ENCODE measurements around the gene OTUD1.

Gene OTUD1

GRCh38 chr10:23422003-23422411, 16.9 kb upstream of the OTUD1 start:
- DNase-seq: no peak

DNA sequence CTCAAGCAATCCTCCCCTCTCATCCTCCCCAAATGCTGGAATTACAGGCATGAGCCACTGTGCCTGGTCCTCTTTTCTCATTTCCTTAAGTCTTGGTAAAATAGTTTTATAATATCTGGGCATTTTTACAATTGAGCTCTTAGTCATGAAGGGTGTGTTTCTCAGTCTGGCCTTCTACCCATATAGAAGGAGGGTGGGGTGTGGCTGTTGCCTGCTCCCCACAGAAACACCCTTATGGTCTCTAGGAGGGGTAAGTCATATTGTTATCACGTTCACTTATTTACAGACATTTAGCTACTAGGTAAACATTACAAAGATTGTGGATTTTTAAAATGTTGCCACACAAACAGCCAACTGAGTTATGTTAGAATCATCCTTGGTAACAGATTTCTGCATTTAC, 6.7 kb upstream of the OTUD1 start:
- DNase-seq: no peak

DNA sequence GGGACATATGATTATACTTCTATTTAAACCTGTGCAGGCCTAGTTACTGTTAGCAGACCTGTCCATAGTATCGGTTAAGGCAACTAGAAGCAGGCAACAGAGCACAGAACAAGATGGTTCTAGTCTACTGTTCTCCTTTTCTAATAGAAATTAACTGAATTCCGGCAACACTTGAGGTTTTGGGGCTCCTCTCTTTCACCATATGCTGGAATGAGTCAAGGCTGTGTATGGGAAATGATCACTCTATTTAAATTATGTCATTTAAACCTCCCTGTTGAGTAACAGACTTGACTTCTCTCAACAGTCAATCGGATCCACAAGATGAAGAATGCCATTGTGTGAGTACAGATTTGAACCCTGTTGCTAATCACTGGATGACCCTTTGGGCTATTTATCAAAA, 6.2 kb upstream of the OTUD1 start:
- DNase-seq: no peak

DNA sequence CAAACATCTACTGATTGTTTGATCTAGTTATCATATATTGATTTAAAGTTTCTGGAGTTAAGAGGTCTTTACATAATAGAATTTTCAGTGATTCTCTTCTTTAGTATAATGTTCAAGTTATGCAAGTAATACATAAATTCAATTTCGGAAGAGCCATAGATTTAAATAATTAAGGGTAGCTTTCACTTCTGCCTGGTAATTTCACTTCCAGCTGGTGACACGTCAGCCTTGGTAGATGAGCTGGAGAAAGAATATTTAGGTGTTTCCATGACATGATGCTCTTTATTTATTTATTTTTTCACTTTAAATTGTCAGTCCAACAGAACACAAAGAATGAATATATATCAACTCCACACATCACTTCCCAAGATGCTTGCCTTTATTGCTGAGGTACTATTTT, 5.2 kb upstream of the OTUD1 start:
- DNase-seq: no peak

GRCh38 chr10:23435378-23435777, 3.5 kb upstream of the OTUD1 start:
- no peak for DNase-seq

DNA sequence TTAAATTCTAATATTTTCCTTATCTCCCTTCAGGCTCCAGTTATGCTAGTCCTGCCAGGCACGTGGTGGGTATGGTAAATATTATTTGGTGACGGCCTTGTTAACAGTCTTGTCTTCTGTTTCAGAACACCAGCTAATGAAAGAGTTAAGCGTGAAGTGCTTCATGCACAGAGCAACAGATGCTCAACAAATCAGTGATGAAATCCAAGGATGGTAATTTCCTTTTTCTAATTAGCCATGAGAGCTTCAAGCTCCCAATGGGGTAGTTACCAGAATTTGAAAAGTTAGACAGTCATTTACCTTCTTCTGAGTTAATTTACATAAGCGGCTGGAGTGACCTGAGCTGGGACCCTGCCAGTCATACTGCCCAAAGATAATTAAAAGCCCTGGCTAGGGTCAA, 1.9 kb upstream of the OTUD1 start:
- DNase-seq: no peak

DNA sequence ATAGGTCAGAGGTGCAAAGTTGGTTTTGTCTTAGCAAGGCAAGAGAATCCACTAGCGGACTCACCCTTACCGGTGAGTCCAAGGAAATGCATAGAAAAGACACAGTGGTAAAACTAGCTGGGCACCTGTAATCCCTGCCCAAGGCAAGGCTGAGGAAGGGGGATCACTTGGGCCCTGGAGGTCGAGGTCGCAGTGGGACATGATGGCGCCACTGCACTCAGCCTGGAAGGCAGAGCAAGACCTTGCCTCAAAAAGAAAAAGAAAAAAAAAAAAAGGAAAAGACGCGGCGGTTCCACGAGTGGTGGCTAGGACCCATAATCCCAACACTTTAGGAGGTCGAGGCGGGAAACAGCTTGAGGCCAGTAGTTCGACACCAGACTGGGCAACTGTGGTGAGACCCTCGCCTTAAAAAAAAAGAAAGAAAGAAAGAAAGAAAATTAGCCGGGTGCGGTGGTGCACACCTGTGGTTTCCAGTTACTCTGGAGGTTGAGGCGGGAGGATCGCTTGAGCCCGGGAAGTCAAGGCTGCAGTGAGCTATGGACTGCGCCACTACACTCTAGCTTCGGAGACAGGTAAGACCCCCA, 820 bp upstream of the OTUD1 start:
- no peak for DNase-seq

- no peak for DNase-seq
Measured at GRCh38 chr10:23439452-23439960, 631 bp downstream of the OTUD1 start.

- DNase-seq: peak; percentile 50
Measured at GRCh38 chr10:23439961-23440889, 1.4 kb downstream of the OTUD1 start.

DNA sequence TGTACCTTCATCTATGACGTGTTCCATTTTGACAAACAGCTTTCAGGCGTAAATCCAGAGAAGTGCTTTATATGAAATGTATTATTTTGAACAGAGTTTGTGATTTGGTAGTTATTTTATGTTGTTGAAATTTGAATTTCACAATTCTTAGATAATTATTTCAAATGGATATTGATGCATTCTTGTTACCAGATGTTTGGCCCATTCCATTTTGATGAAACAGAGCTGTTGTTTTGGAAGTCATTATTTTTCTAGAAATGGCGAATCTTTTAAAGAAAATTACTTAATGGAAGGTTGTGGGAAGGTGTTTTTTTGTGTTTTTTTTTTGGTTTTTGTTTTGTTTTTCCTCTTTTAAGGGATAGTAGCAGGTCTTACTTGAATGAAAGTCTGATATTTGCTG, 2.4 kb downstream of the OTUD1 start:
- no peak for DNase-seq

DNA sequence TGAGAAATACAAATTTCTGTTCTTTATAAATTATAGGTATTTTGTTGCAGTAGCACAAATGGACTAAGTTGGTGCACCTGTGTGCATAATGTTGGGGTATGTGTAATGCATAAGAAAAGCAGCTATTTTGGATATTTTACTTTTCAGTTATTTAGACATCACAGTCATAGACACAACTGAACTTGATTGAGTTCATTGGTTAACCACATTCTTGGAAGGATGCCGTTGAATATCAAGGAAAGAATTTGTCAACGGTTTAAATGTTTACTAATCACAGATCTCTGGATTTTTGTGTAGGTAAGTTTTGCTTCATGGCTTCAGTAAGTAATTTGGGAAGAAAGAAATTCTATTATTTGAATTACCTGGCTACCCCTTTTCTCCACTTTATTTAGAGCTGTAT, 4.1 kb downstream of the OTUD1 start:
- DNase-seq: no peak

- DNase-seq: no peak
Measured at GRCh38 chr10:23445591-23445990, 6.7 kb downstream of the OTUD1 start.

GRCh38 chr10:23448323-23448722, 9.4 kb downstream of the OTUD1 start:
- DNase-seq: no peak

GRCh38 chr10:23448802-23449570, 10.1 kb downstream of the OTUD1 start:
- DNase-seq: no peak

DNA sequence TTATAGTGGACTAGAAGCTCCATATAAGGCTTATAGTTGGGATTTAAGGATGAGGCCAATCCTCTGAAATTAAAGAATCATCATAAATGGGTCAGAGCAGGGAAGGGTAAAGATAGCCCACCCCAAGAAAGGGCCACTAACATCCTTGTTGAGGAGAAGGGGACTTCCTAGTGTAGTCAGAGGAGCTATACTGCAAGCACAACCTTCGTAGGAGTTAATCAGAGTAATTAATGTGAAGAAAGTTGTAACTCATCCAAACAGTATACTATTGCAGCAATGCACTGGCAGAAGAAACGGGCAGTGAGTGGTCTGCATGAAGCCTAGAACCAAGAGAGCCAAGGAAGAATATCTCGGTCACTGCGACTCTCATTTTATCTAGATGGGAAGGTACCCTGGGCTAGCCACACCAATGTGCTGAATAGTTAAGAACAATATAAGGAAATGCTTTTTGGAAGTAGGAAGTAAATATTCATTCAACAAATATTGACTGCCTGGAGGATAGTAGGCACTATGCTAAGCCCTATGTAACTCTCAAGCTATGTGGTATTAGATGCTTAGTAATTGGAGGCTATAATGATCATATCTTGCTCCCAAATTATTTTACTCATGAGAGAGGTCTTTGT, 13.3 kb downstream of the OTUD1 start:
- DNase-seq: no peak

DNA sequence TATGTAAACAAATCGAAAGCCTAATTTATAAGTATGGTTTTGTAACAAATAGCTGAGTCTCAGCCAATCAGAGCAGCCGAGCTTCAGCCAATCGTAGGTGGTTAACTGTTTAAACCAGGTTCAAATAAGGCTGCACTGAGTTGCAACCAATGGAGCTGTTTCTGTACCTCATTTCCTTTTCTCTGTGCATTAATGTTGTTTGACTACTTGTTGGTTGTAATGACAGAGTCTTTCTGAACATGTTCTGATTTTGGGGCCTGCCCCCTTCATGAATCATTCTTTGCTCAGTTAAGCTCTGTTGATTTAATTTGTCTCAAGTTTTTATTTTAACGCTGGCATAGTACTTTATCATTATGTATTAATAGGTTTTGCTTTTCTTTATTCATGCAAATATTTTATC, 14.6 kb downstream of the OTUD1 start:
- DNase-seq: no peak

DNA sequence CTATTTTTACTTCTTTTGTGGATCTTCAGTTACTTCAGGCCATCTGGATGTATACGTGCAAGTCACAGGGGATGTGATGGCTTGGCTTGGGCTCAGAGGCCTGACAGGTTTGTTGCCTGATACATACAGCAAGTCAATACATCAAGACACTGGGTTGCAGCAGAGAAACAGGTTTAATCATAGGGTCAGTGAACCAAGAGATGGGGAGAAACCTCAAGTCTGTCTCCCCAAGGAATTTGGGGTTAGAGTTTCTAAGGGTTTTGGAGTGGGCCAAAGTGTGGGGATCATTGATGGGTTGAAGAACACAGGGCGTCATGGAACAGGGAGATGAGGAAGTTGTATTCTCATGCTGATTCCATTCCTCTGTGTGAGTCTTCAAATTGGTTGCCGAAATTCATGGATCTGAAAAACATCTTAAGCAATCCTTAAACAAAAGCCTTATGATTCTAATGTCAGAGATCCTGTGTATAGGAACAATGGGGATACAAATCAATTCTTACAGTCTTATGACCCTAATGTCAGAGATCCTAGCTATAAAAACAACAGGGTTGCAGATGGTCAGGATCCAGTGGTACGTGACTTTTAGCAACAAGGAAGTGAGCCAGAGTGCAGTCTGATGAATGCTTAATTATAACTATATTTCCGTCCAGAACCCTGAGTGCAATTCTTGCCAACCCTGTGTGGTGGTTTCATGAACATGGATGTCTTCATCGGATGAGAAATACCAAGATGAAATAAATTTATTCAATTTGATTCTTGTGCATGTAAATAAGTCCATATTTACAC, 18.9 kb downstream of the OTUD1 start:
- DNase-seq: no peak

GRCh38 chr10:23459308-23459939, 20.5 kb downstream of the OTUD1 start:
- DNase-seq: no peak

- DNase-seq: no peak
Measured at GRCh38 chr10:23461557-23461956, 22.7 kb downstream of the OTUD1 start.

DNA sequence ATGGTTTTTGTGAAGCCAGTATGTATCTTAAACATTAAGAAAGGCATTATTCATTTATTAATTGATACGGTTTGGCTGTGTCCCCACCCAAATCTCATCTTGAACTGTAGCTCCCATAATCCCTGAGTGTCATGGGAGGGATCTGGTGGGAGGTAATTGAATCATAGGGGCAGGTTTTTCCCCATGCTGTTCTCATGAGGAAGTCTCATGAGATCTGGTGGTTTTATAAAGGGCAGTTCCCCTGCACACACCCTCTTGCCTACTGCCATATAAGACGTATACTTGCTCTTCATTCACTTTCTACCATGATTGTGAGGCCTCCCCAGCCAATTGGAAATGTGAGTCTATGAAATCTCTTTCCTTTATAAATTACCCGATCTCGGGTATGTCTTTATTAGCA, 28.1 kb downstream of the OTUD1 start:
- no peak for DNase-seq

DNA sequence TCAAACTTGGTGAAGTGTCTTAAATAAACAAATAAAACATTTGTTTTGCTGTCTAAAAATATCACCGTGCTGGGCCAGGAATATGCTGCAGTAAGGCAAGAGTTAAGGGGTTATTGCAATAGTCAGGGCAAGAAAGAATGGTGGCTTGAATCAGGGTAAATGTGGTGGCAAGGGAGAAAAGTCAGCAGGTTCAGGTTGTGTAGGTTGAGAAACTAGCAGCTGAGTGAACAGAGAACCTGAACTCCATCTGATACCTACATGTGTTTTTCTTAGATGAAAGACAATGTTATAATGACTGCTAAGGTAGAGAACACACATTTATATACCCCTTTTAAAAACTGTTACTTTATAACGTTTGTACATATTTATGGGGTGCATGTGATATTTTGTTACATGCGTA, 28.7 kb downstream of the OTUD1 start:
- DNase-seq: no peak

All from activated T-cell treated with anti-CD3 and anti-CD28 coated beads, Interleukin-2, amount 50 U/mL, for 1 hour (primary cell).